ENCODE data around the gene ZFYVE9.
"Not testable (repeated sequence)": the region's sequence is repeated elsewhere in the genome, so short reads cannot be mapped to it uniquely, and the experiment has no call there.

The ZFYVE9 gene

DNA sequence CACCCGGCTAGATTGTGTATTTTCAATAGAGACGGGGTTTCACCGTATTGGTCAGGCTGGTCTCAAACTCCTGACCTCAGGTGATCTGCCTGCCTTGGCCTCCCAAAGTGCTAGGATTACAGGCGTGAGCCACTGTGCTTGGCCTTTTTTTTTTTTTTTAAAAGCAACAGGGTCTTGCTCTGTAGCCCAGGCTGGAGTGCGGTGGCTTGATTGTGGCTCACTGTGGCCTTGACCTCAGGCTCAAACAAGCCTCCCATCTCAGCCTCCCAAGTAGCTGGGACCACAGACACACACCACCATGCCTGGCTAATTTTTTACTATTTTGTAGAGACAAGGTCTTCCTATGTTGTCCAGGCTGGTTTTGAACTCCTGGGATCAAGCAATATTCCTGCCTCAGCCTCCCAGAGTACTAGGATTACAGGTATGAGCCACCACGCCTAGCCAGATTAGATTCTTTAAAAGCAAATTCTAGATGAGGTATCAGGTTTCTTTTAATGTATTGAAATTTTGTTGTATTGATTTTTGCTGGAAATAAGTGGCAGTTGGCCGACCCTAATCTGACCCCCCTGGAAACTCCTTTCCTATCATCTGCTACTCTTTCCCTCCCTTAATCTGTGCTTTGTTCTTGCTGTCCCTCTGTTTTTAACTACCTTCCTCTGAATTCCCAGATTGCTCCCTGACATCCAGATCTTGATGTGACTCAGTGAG lies 26.6 kb downstream of the ZFYVE9 start:
- Histone ChIP-seq H2AFZ (ENCODE audit: low read length) (no peak overlapping the region), H3F3A (ENCODE audit: insufficient read depth, low read length) (no peaks in the 10 kb centered on the region)
- TF ChIP-seq EZH2 (optimal IDR thresholded peaks at IDR 0.05; ENCODE audit: low read depth, low read length): no peak
- TF ChIP-seq EZH2phosphoT487 (IDR thresholded peaks at IDR 0.05; ENCODE audit: low read length): no peak
- TF ChIP-seq, protein P1, sequence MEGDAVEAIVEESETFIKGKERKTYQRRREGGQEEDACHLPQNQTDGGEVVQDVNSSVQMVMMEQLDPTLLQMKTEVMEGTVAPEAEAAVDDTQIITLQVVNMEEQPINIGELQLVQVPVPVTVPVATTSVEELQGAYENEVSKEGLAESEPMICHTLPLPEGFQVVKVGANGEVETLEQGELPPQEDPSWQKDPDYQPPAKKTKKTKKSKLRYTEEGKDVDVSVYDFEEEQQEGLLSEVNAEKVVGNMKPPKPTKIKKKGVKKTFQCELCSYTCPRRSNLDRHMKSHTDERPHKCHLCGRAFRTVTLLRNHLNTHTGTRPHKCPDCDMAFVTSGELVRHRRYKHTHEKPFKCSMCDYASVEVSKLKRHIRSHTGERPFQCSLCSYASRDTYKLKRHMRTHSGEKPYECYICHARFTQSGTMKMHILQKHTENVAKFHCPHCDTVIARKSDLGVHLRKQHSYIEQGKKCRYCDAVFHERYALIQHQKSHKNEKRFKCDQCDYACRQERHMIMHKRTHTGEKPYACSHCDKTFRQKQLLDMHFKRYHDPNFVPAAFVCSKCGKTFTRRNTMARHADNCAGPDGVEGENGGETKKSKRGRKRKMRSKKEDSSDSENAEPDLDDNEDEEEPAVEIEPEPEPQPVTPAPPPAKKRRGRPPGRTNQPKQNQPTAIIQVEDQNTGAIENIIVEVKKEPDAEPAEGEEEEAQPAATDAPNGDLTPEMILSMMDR (IDR thresholded peaks at IDR 0.05; ENCODE audit: low read length): no peak

DNA sequence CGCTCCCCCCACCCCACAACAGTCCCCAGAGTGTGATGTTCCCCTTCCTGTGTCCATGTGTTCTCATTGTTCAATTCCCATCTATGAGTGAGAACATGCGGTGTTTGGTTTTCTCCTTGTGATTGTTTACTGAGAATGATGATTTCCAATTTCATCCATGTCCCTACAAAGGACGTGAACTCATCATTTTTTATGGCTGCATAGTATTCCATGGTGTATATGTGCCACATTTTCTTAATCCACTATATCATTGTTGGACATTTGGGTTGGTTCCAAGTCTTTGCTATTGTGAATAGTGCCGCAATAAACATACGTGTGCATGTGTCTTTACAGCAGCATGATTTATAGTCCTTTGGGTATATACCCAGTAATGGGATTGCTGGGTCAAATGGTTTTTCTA lies 29.3 kb downstream of the ZFYVE9 start:
- not testable (repeated sequence) for H3K9me3 ChIP-seq (replicated peaks; ENCODE audit: insufficient read depth, low read length); H2AFZ ChIP-seq (ENCODE audit: low read length); H3K4me3 ChIP-seq (ENCODE audit: low read length); H3K4me1 ChIP-seq (ENCODE audit: low read length); H3K9me2 ChIP-seq (replicated peaks; ENCODE audit: insufficient read depth, low read length); H3K27ac ChIP-seq (ENCODE audit: low read length); H4K20me1 ChIP-seq (ENCODE audit: insufficient read depth, low read length); H3K36me3 ChIP-seq (replicated peaks; ENCODE audit: insufficient read depth, low read length); H3K4me2 ChIP-seq (ENCODE audit: low read depth, low read length); H3K27me3 ChIP-seq (replicated peaks; ENCODE audit: insufficient read depth, low read length); H3K9ac ChIP-seq (ENCODE audit: low read length); DNase-seq; H3K79me2 ChIP-seq (ENCODE audit: low read length); H3F3A ChIP-seq (ENCODE audit: insufficient read depth, low read length)

More for the DNA sequence above, 26.6 kb downstream of the ZFYVE9 start:
- no peaks in the 10 kb centered on the region for H3K36me3 ChIP-seq (replicated peaks; ENCODE audit: insufficient read depth, low read length)
- no peak overlapping the region for H3K9ac ChIP-seq (ENCODE audit: low read length)
- no peaks in the 10 kb centered on the region for H3K9me3 ChIP-seq (replicated peaks; ENCODE audit: insufficient read depth, low read length)
- H4K20me1 ChIP-seq (ENCODE audit: insufficient read depth, low read length): no peaks in the 10 kb centered on the region
- no peaks in the 10 kb centered on the region for H3K79me2 ChIP-seq (ENCODE audit: low read length)
- no peak overlapping the region for H3K4me2 ChIP-seq (ENCODE audit: low read depth, low read length)
- H3K27ac ChIP-seq (ENCODE audit: low read length): no peak overlapping the region
- H3K4me1 ChIP-seq (ENCODE audit: low read length): no peaks in the 10 kb centered on the region
- DNase-seq: no peak
- H3K27me3 ChIP-seq (replicated peaks; ENCODE audit: insufficient read depth, low read length): no peaks in the 10 kb centered on the region
- no peak overlapping the region for H3K4me3 ChIP-seq (ENCODE audit: low read length)
- H3K9me2 ChIP-seq (replicated peaks; ENCODE audit: insufficient read depth, low read length): no peaks in the 10 kb centered on the region

DNA sequence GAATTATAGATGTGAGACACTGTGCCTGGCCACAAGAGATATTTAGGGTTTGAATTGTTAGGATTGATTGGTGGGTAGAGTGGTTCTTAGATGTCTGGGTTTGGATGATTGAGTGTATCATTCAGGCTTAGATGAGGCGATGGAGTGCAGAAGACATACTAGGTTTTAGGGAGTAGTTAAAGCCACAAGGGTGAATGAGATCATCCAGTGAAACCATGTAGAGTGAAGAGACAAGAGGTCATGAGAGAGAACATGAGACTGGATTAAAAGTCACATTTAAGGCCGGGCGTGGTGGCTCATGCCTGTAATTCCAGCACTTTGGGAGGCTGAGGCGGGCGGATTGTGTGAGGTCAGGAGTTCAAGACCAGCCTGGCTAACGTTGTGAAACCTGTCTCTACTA lies 37.2 kb downstream of the ZFYVE9 start:
- Histone ChIP-seq H3K27me3 (replicated peaks; ENCODE audit: insufficient read depth, low read length) (no peaks in the 10 kb centered on the region), H3K36me3 (replicated peaks; ENCODE audit: insufficient read depth, low read length) (no peaks in the 10 kb centered on the region), H3K9me3 (replicated peaks; ENCODE audit: insufficient read depth, low read length) (no peaks in the 10 kb centered on the region), H4K20me1 (ENCODE audit: insufficient read depth, low read length) (no peaks in the 10 kb centered on the region), H3K9me2 (replicated peaks; ENCODE audit: insufficient read depth, low read length) (no peaks in the 10 kb centered on the region), H3K27ac (ENCODE audit: low read length) (no peak overlapping the region), H3K4me3 (ENCODE audit: low read length) (no peak overlapping the region), H3K4me2 (ENCODE audit: low read depth, low read length) (no peak overlapping the region), H2AFZ (ENCODE audit: low read length) (no peak overlapping the region), H3K4me1 (ENCODE audit: low read length) (no peaks in the 10 kb centered on the region), H3F3A (ENCODE audit: insufficient read depth, low read length) (no peaks in the 10 kb centered on the region), H3K79me2 (ENCODE audit: low read length) (no peaks in the 10 kb centered on the region), H3K9ac (ENCODE audit: low read length) (no peak overlapping the region)
- no peak for DNase-seq
- TF ChIP-seq EZH2phosphoT487 (IDR thresholded peaks at IDR 0.05; ENCODE audit: low read length) (no peak), EZH2 (optimal IDR thresholded peaks at IDR 0.05; ENCODE audit: low read depth, low read length) (no peak)
- TF ChIP-seq, protein P1 (IDR thresholded peaks at IDR 0.05; ENCODE audit: low read length): no peak

DNA sequence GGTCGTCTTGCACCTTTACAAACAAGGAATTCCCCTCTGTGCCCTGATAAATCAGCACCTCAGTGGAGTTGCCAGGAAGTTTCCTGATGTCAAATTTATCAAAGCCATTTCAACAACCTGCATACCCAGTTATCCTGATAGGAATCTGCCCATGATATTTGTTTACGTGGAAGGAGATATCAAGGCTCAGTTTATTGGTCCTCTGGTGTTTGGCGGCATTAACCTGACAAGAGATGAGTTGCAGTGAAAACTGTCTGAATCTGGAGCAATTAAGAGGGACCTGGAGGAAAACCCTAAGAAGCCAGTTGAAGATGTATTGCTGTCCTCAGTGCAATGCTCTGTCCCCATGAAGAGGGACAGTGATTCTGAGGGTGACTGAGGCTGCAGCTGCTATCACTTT lies 38.3 kb downstream of the ZFYVE9 start:
- Histone ChIP-seq H3F3A (ENCODE audit: insufficient read depth, low read length) (no peaks in the 10 kb centered on the region), H3K4me3 (ENCODE audit: low read length) (no peak overlapping the region), H3K4me1 (ENCODE audit: low read length) (no peaks in the 10 kb centered on the region), H3K9ac (ENCODE audit: low read length) (no peak overlapping the region), H4K20me1 (ENCODE audit: insufficient read depth, low read length) (no peaks in the 10 kb centered on the region), H3K4me2 (ENCODE audit: low read depth, low read length) (no peak overlapping the region), H2AFZ (ENCODE audit: low read length) (no peak overlapping the region), H3K79me2 (ENCODE audit: low read length) (no peaks in the 10 kb centered on the region), H3K27ac (ENCODE audit: low read length) (no peak overlapping the region), H3K27me3 (replicated peaks; ENCODE audit: insufficient read depth, low read length) (no peaks in the 10 kb centered on the region), H3K36me3 (replicated peaks; ENCODE audit: insufficient read depth, low read length) (no peaks in the 10 kb centered on the region), H3K9me3 (replicated peaks; ENCODE audit: insufficient read depth, low read length) (no peaks in the 10 kb centered on the region), H3K9me2 (replicated peaks; ENCODE audit: insufficient read depth, low read length) (no peaks in the 10 kb centered on the region)
- TF ChIP-seq EZH2 (optimal IDR thresholded peaks at IDR 0.05; ENCODE audit: low read depth, low read length) (no peak), EZH2phosphoT487 (IDR thresholded peaks at IDR 0.05; ENCODE audit: low read length) (no peak)
- TF ChIP-seq, protein P1 (IDR thresholded peaks at IDR 0.05; ENCODE audit: low read length): no peak
- DNase-seq: no peak

DNA sequence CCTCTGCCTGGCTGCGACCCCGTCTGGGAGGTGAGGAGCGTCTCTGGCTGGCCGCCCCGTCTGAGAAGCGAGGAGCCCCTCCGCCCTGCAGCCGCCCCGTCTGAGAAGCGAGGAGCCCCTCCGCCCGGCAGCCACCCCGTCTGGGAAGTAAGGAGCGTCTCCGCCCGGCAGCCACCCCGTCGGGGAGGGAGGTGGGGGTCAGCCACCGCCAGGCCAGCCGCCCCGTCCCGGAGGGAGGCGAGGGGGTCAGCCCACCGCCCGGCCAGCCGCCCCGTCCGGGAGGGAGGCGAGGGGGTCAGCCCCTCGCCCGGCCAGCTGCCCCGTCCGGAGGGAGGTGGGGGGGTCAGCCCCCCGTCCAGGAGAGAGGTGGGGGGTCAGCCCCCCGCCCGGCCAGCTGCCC lies 39.9 kb downstream of the ZFYVE9 start:
- not testable (repeated sequence) for H3K9ac ChIP-seq (ENCODE audit: low read length); H3K9me2 ChIP-seq (replicated peaks; ENCODE audit: insufficient read depth, low read length); H2AFZ ChIP-seq (ENCODE audit: low read length); H4K20me1 ChIP-seq (ENCODE audit: insufficient read depth, low read length); H3K9me3 ChIP-seq (replicated peaks; ENCODE audit: insufficient read depth, low read length); DNase-seq; H3K4me1 ChIP-seq (ENCODE audit: low read length); H3K27ac ChIP-seq (ENCODE audit: low read length); H3F3A ChIP-seq (ENCODE audit: insufficient read depth, low read length); H3K27me3 ChIP-seq (replicated peaks; ENCODE audit: insufficient read depth, low read length); H3K36me3 ChIP-seq (replicated peaks; ENCODE audit: insufficient read depth, low read length); H3K79me2 ChIP-seq (ENCODE audit: low read length); H3K4me3 ChIP-seq (ENCODE audit: low read length); H3K4me2 ChIP-seq (ENCODE audit: low read depth, low read length)

All from MM.1S (cell line).